Esophagus muscularis mucosa (tissue), 4 donors: ENCODE results near the gene PACSIN1.

Experiments
- EP300 ChIP-seq: sonication (generic); formaldehyde crosslinking; IDR thresholded peaks from one replicate; pipeline ENCODE4 v1.6.1; 2017; ENCODE audit warnings: antibody characterized with exemption
- POLR2A ChIP-seq: fragments of 450-650 bp; IDR thresholded peaks from one replicate; pipeline ENCODE4 v1.6.1; 2017; ENCODE audit warnings: antibody characterized with exemption, moderate library complexity, mild to moderate bottlenecking, low read depth
- POLR2AphosphoS5 ChIP-seq, 2 donors: sonication (generic); formaldehyde crosslinking; IDR thresholded peaks; one replicate each; pipeline ENCODE4 v1.6.1; 2017; ENCODE audit warnings: antibody characterized with exemption in 2 of 2
- TF ChIP-seq, protein P1 (sequence below), 3 experiments: fragments of 200-600 bp in 2 of 3; fragments of 450-650 bp in 1 of 3; sonication (generic) in 2 of 3; IDR thresholded peaks; one replicate each; pipeline ENCODE4 v1.5.1; 2017 to 2019; ENCODE audit warnings: antibody characterized with exemption in 3 of 3, mild to moderate bottlenecking in 2 of 3, moderate library complexity in 1 of 3

DNA sequence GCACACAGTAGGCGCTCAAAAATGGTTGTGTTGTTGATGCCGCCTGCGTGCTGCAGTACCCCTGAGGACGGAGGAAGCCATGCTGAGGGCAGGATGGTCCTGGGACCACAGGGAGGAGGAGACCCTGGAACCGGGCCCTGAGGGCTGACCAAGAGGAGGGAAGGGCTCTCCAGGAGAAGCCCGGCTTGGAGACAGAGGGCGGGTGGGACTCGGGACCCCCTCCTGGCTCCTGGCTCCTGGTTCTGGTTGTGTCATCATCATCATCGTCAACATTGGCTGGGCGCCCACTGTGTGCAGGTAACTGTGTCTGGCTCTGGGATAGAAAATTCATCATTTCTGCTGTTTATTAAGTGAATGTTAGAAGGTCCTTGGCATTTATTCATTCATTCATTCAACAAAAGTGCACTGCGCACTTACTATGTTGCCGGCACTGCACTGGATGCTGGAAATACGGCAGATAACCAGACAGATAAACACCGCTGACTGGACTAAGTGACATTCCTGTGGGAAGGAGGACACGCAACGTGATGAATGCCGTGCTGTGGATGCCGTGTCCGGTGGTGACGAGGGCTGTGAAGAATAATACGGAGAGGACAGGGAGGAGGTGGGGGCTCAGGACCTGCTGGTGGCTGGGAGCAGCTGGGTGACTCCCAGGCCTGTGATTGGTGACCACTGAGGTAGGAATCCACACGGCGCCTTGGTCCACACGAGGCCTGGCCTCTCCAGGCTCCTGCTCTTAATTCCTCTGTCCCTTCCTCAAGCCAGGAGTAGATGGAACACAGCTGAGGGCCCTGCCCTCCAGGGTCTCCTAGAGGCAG, 55.0 kb downstream of the PACSIN1 start:
- TF ChIP-seq, protein P1, sequence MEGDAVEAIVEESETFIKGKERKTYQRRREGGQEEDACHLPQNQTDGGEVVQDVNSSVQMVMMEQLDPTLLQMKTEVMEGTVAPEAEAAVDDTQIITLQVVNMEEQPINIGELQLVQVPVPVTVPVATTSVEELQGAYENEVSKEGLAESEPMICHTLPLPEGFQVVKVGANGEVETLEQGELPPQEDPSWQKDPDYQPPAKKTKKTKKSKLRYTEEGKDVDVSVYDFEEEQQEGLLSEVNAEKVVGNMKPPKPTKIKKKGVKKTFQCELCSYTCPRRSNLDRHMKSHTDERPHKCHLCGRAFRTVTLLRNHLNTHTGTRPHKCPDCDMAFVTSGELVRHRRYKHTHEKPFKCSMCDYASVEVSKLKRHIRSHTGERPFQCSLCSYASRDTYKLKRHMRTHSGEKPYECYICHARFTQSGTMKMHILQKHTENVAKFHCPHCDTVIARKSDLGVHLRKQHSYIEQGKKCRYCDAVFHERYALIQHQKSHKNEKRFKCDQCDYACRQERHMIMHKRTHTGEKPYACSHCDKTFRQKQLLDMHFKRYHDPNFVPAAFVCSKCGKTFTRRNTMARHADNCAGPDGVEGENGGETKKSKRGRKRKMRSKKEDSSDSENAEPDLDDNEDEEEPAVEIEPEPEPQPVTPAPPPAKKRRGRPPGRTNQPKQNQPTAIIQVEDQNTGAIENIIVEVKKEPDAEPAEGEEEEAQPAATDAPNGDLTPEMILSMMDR (IDR thresholded peaks at IDR 0.05), result no peak
- no peak for TF ChIP-seq POLR2A
- no peak for TF ChIP-seq POLR2AphosphoS5 (IDR thresholded peaks at IDR 0.05)
- no peak for TF ChIP-seq EP300
